Medulla oblongata (tissue), 1 donor: ENCODE data around the gene MYBL2.
"Not testable (repeated sequence)": the region's sequence is repeated elsewhere in the genome, so short reads cannot be mapped to it uniquely, and the experiment has no call there.

Experiments used
- DNase-seq: peaks from one replicate; pipeline ENCODE4 v3.0.0-alpha.2; 2015; ENCODE audit errors: extremely low spot score

Gene MYBL2

DNA sequence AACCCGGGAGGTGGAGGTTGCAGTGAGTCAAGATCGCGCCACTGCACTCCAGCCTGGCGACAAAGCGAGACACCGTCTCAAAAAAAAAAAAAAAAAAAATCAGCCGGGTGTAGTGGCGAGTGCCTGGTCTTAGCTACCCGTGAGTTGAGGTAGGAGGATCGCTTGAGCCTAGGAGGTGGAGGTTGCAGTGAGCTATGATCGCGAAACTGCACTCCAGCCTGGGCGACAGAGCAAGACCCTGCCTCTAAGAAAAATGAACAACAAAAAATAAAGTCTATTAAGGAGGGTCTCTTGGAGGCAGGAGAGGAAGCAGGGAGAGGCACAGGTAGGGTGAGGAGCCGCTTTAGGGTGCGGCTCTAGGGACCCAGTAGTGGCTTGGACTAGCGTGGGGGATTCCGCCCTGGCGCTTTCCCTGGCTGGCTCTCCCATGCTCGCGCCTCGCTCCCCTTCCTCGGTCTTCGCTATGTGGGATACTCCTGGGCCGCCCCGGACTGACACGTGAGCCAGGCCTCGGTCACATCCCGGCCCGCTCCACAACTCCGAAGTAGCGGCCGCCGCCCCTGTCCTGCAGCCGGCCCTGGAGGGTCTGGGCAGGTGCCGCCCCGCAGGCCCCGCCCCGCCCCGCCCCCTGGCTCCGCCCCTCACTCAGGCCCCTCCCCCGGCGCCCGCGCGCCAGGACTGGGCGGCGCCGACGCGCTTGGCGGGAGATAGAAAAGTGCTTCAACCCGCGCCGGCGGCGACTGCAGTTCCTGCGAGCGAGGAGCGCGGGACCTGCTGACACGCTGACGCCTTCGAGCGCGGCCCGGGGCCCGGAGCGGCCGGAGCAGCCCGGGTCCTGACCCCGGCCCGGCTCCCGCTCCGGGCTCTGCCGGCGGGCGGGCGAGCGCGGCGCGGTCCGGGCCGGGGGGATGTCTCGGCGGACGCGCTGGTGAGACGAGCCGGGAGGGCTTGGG, at the start of gene MYBL2:
Gene MYBL2 (plus strand): TSS at position 739 of the 953 bp plus-strand sequence. CDS start 170 bp downstream, at position 909.
- DNase-seq = no peak

GRCh38 chr20:43631598-43631997, 35.3 kb upstream of the MYBL2 start:
- no peak for DNase-seq

- no peak for DNase-seq
Measured at GRCh38 chr20:43636429-43636828, 30.5 kb upstream of the MYBL2 start.

DNA sequence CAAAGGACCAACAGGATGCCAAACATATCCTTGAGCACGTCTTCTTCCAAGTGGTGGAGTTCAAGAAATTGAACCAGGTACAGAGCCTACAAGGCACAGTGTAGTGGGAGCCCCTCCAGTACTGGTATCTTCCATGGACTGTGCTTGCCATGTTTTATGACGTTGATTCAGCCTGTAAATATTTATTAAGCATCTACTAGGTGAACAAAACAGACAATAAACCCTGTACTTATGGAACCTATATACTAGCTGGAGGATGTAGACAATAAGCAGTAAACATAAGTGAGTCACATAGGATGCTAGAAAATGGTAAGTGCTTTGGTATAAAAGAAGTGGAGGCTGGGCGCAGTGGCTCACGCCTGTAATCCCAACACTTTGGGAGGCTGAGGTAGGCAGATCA, 24.4 kb upstream of the MYBL2 start:
- DNase-seq = no peak

DNA sequence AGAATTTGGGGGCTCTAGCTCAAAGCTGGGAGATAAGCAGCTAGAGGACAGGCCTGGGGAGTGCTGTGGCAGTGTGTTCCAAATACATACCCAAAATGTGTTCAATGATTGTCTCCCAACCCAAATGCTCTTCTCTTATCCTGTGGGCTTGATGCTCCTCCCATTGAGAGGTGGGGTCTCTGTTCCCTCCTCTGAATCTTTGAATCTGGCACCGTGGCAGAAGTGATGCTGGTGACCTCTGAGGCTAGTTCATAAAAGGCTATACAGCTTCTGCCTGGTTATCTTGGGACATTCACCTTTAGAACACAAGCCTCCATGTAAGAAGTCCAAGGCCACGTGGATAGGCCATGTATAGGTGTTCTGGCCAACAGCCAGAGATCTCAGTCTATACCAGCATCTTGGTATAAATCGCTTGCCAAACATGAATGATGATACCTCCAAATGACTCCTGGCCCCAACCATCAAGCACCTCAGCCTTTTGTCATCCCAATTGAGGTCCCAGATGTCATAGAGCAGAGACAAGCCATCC, 15.9 kb upstream of the MYBL2 start:
- no peak for DNase-seq

DNA sequence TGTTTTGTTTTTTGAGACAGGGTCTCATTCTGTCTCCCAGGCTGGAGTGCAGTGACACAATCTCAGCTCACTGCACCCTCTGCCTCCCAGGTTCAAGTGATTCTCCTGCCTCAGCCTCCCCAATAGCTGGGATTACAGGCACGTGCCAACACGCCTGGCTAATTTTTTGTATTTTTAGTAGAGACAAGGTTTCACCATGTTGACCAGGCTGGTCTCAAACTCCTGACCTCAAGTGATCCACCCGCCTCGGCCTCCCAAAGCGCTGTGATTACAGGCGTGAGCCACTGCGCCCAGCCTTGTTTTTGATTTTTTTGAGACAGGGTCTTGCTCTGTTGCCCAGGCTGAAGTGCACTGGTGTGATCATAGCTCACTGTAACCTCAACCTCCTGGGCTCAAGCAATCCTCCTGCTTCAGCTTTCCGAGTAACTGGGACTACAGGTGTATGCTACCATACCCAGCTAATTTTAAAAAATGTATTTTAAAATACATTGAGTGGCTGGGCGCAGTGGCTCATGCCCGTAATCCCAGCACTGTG, 15.2 kb upstream of the MYBL2 start:
- not testable (repeated sequence) for DNase-seq

DNA sequence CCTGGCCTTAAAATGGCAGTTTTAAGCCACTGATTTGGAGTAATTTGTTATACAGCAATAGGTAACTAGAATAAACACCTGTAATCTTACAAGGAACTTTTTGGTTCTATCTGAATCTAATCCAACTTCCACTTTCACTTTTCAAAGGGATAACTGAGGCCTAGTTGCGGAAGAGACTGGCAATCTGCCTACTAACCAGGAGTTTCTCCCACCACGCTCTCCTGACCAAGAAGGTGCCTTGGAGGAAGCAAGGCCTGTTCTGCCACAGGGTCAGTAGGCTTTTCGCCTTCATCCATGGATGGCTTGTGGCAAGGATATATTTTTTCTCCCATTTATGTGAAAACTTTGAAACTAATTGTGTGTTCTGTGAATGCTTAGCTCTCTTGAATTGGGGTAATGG, 12.9 kb upstream of the MYBL2 start:
- no peak for DNase-seq

GRCh38 chr20:43655176-43655575, 11.7 kb upstream of the MYBL2 start:
- not testable (repeated sequence) for DNase-seq

DNA sequence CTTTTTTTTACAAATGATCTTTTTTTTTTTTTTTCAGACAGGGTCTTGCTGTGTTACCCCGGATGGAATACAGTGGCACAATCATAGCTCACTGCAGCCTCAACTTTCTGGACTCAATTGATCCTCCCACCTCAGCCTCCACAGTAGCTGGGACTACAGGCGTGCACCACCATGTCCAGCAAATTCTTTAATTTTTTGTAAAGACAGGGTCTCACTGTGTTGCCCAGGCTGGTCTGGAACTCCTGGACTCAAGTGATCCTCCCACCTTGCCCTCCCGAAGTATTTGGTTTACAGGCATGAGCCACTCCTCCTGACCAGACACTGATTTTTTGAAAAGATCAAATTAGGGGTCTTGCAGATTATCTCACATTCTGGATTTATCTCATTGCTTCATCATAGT, 11.0 kb upstream of the MYBL2 start:
- DNase-seq = no peak

- no peak for DNase-seq
Measured at GRCh38 chr20:43658069-43658722, 8.7 kb upstream of the MYBL2 start.

DNA sequence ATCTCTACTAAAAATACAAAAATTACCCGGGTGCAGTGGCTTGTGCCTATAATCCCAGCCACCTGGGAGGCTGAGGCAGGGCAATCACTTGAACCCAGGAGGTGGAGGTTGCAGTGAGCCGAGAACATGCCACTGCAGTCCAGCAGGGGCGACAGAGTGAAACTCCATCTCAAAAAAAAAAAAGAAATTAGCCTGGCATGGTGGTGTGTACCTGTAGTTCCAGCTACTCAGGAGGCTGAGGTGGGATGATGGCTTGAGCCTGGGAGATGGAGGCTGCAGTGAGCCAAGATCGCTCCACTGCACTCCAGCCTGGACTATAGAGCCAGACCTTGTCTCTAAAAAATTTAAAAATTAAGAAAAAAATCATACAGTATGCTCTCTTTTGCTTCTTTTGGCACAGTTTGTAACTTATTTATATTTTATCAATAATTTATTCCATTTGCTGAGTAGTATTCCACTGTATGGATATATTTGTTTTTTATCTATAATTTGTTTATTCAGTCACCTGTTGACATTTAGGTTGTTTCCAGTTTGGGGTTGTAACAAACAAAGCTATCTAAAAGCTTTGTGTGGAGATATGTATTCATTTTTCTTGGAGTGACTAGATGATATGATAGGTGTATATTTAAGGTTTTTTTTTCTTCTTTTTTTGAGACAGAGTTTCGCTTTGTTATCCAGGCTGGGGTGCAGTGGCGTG, 8.0 kb upstream of the MYBL2 start:
- no peak for DNase-seq

DNA sequence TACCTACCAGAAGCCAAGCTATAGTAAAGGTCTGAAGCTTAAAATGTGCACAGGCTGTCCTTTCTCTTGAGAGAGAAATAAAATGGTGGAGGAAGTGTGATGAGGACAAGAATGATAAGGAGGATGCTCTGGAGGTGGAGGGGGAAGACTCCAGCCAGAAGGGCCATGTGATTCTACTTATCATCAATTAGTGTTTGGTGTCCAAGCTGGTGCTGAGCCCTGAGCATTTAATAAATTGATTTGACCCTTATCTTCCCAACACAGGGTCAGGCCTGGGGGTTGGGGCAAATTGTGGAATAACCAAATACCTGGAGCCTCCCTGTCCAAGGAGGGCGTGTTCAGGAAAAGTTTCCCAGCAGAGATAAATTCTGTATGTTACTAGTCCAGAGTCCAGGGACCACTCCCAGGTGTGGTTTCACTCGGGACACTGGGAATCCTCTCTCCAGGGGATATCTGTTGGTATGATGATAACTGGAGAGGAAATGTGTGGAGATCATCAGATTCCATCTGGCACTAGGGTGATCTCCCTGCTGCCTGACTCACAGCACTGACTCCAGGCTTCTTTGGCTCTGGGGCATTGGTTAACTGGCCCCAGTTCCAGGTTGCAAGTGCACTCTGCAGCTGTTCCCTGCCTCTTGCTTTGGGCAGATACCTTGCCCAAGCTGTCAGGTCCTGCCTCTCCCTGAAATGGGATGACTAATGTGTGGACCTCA, 3.8 kb upstream of the MYBL2 start:
- DNase-seq = no peak

- no peak for DNase-seq
Measured at GRCh38 chr20:43665466-43666176, 1.3 kb upstream of the MYBL2 start.

- DNase-seq = no peak
Measured at GRCh38 chr20:43667341-43668132, 623 bp downstream of the MYBL2 start.

- no peak for DNase-seq
Measured at GRCh38 chr20:43669332-43669731, 2.4 kb downstream of the MYBL2 start.

- DNase-seq = no peak
Measured at GRCh38 chr20:43670423-43670822, 3.5 kb downstream of the MYBL2 start.

DNA sequence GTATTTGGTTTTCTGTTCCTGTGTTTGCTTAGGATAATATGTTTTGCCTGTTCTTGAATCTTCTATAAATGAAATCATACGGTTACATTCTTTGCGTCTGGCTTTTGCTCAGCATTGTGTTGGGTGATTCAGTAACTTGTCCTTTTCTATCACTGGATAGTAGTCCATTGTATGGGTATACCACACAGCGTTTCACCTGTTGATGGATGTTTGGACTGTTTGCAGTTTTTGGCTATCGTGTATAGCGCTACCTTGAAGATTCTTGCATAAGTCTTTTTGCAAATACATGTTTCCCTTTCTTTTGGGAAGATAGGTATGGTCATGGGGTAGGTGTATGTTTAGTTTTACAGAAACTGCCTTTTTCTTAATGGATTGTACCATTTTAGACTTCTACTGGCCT, 9.5 kb downstream of the MYBL2 start:
- no peak for DNase-seq

GRCh38 chr20:43680981-43681380, 14.1 kb downstream of the MYBL2 start:
- DNase-seq = no peak

GRCh38 chr20:43681468-43681942, 14.6 kb downstream of the MYBL2 start:
- DNase-seq = no peak

- no peak for DNase-seq
Measured at GRCh38 chr20:43681991-43682410, 15.1 kb downstream of the MYBL2 start.
